Left ventricle myocardium inferior (tissue), 1 donor: Measurements from ENCODE around the gene TEAD1. TPM values are rescaled to one million over a fixed set of nuclear protein-coding genes. Genes with fewer than 3 reads are reported as not detected.

Experiments
- DNase-seq: peaks from one replicate; pipeline ENCODE4 v3.0.0-alpha.2; 2020
- H3K27ac ChIP-seq: fragments of 200-600 bp; replicated peaks from 2 replicates; pipeline ENCODE4 v1.8.0; 2021
- H3K27me3 ChIP-seq: fragments of 200-600 bp; 2 replicates; pipeline ENCODE4 v1.8.0; 2021; ENCODE audit warnings: low read depth
- H3K36me3 ChIP-seq: fragments of 200-600 bp; 2 replicates; pipeline ENCODE4 v1.8.0; 2021
- H3K4me1 ChIP-seq: fragments of 200-600 bp; 2 replicates; pipeline ENCODE4 v1.8.0; 2021
- H3K4me3 ChIP-seq: fragments of 200-600 bp; 2 replicates; pipeline ENCODE4 v1.8.0; 2021; ENCODE audit warnings: mild to moderate bottlenecking, moderate library complexity
- H3K9me3 ChIP-seq: fragments of 200-600 bp; replicated peaks from 2 replicates; pipeline ENCODE4 v1.8.0; 2021
- intact Hi-C: fragments of 100-400 bp; cut with micrococcal nuclease; formaldehyde crosslinking; loops from one replicate; pipeline ENCODE4 v1.11.0; 2022
- total RNA-seq: library from RNA; stranded (reverse); fragmentation: NEBNext Ultra II Directional; extraction: Animal tissue kit (Norgen Biotek cat#: 25700); gene quantifications from one replicate; pipeline ENCODE4 v1.2.1, GENCODE V29; 2021
- TF ChIP-seq, protein P1 (sequence below): fragments of 200-600 bp; IDR thresholded peaks from 2 replicates; pipeline ENCODE4 v1.8.0; 2021; ENCODE audit warnings: antibody characterized with exemption, mild to moderate bottlenecking, borderline replicate concordance
- donor health status: DM: no; HTN: yes; CAD: no; lungs with severe emphysema.

Gene TEAD1
- total RNA-seq, 1 donor from 2014 or later = 121 TPM

DNA sequence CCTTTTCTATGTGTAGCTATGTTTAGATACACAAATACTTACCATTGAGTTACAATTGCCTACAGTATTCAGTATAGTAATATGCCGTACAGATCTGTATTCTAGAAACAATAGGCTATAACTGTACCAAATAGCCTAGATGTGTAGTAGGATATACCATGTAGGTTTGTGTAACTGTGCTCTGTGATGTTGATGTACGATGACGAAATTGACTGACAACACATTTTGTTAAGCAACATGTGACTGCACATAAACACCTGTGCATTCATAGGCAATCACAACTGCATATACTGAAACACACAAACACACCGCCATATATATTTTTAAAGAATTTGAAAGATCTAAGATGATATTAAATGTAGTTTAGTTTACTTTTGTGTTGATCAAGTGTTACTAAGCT, 60.4 kb downstream of the TEAD1 start:
- no peak for DNase-seq
- peaks cover 45% of the 10 kb centered on the region for H3K4me1 ChIP-seq
- no peaks in the 10 kb centered on the region for H3K27me3 ChIP-seq
- intact Hi-C loops = no loop called here
- no peaks in the 10 kb centered on the region for H3K36me3 ChIP-seq
- H3K9me3 ChIP-seq = no peaks in the 10 kb centered on the region
- no peak overlapping the region for H3K4me3 ChIP-seq
- TF ChIP-seq, protein P1, sequence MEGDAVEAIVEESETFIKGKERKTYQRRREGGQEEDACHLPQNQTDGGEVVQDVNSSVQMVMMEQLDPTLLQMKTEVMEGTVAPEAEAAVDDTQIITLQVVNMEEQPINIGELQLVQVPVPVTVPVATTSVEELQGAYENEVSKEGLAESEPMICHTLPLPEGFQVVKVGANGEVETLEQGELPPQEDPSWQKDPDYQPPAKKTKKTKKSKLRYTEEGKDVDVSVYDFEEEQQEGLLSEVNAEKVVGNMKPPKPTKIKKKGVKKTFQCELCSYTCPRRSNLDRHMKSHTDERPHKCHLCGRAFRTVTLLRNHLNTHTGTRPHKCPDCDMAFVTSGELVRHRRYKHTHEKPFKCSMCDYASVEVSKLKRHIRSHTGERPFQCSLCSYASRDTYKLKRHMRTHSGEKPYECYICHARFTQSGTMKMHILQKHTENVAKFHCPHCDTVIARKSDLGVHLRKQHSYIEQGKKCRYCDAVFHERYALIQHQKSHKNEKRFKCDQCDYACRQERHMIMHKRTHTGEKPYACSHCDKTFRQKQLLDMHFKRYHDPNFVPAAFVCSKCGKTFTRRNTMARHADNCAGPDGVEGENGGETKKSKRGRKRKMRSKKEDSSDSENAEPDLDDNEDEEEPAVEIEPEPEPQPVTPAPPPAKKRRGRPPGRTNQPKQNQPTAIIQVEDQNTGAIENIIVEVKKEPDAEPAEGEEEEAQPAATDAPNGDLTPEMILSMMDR = no peak
- H3K27ac ChIP-seq = no peak overlapping the region

DNA sequence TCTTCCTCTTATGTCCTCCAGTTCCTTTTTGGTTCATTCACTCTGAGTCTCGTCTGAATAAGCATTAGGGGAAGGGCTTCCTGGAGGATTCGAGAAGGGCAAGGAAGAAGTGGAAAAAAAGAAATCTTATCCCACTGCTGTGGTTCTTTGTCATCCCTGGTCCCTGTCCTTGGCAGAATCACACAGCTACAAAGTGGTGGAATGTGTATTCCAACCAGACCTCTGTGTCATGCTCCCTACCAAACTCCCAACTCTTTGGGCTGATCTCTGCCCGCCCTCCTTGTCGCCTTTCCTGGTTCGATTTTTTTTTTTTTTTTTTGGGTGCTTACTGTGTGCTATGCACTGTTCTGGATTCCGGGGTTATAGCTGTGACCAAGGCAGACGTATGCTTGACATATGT, 61.0 kb downstream of the TEAD1 start:
- Histone ChIP-seq H3K27me3 (no peaks in the 10 kb centered on the region), H3K4me3 (no peak overlapping the region), H3K9me3 (no peaks in the 10 kb centered on the region), H3K36me3 (no peaks in the 10 kb centered on the region), H3K27ac (no peak overlapping the region), H3K4me1 (peaks cover 45% of the 10 kb centered on the region)
- no peak for DNase-seq
- intact Hi-C loops = no loop called here
- TF ChIP-seq, protein P1 = no peak

DNA sequence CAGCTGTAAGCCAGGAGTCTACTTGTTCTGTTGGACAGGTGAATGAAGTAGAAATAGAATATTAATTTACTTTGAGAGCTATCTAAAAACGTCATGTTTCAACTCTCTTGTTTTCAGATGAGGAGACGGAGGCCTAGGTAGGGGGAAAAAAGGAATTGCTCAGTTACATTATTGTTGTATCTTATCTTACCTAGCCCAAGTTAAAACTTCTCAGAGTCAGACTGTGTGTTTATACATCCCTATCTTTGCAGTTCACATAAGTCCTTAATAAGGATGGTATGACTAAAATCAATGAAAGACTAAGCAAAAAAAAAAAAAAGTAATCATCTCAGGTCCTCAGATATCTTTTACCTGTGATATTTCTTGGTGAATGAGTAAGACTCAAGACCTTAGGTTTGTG, 62.8 kb downstream of the TEAD1 start:
- TF ChIP-seq, protein P1 = no peak
- H3K36me3 ChIP-seq = no peaks in the 10 kb centered on the region
- H3K27me3 ChIP-seq = no peaks in the 10 kb centered on the region
- peaks cover 46% of the 10 kb centered on the region for H3K4me1 ChIP-seq
- intact Hi-C loops = no loop called here
- no peaks in the 10 kb centered on the region for H3K9me3 ChIP-seq
- H3K4me3 ChIP-seq = no peak overlapping the region
- no peak overlapping the region for H3K27ac ChIP-seq
- no peak for DNase-seq

DNA sequence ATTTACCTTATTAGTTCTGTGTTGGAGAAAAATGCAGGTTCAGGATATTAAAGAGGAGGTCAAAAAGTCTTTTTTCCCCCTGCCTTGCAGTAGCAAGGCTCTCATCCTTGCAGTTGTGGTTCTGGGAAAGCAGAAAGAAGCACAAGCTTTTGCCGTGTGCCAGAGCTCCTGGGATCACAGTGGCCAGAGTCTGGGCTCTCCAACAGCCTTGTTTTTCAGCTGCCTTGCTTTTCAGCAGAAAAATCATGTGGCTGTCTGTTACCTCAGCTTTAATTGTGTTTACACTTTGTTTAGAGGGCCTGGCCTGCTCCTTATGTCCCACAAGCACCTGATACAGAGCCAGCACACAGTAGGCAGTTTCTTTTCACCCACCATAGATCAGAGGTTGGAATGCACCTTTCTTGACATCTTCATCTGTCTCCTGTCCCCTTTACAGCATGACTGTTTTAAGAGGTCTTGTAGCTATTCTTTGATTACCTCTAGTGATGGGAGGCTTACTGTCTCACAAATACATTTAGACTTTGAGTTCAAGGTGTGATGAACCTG, 67.5 kb downstream of the TEAD1 start:
- no peak for DNase-seq
- TF ChIP-seq, protein P1 = no peak
- Histone ChIP-seq H3K27me3 (no peaks in the 10 kb centered on the region), H3K4me1 (peaks cover 59% of the 10 kb centered on the region), H3K9me3 (no peaks in the 10 kb centered on the region), H3K36me3 (no peaks in the 10 kb centered on the region), H3K27ac (no peak overlapping the region), H3K4me3 (no peak overlapping the region)
- intact Hi-C loops = no loop called here

DNA sequence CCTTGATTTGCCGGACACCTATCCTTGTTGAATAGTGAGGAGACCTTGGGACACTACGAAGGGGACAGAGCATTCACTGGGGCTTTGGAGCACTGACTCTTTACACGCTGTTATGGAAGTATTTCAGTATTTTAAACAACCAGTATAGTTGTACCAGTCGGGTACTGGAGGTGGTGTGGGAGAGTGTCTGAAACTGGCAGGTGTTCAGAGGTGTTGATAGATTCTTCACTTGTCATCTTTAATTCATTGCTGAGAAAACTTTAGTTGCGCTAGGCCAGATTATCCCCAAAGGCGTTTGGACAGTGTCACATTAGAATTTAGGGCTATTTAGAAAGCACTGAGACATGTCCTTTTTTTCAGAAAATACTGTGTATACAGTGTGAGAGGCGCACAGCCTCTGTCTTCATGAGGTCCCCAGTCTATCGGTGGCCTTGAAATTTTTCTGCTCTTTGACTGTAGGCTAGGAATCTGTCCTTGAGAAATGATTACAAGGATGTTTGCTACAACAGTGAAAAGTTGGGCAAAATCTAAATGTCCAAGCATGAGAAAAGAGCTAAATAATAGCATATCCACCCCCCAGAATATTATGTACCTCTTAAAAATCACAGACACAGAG, 69.7 kb downstream of the TEAD1 start:
- Histone ChIP-seq H3K27me3 (no peaks in the 10 kb centered on the region), H3K36me3 (no peaks in the 10 kb centered on the region), H3K27ac (peak overlapping the region; percentile 82), H3K4me1 (peaks cover 68% of the 10 kb centered on the region), H3K4me3 (no peak overlapping the region), H3K9me3 (no peaks in the 10 kb centered on the region)
- TF ChIP-seq, protein P1 = no peak
- intact Hi-C loops = no loop called here
- no peak for DNase-seq
